Measurements from ENCODE around the gene SLC6A1.

The SLC6A1 gene

DNA sequence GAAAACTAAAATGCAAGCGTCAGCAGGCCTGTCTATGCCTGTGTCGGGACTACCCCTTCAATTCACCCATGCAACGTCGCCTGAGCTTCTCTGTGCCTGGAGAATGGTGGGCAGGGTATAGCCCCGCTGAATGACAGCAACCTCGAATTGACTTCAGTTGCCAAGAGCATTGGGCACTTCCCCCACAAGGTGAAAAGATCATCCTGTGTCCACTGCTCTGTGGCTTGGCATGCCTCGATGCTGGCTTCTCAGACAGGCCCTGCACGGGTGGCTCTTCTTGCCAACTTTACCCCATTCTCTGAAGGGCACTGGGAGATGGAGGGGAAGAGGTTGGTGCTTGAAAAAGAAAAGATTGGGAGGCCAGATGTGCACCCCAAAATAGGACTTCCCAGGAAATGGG, 3.3 kb downstream of the SLC6A1 start:
- TF ChIP-seq, protein P1, sequence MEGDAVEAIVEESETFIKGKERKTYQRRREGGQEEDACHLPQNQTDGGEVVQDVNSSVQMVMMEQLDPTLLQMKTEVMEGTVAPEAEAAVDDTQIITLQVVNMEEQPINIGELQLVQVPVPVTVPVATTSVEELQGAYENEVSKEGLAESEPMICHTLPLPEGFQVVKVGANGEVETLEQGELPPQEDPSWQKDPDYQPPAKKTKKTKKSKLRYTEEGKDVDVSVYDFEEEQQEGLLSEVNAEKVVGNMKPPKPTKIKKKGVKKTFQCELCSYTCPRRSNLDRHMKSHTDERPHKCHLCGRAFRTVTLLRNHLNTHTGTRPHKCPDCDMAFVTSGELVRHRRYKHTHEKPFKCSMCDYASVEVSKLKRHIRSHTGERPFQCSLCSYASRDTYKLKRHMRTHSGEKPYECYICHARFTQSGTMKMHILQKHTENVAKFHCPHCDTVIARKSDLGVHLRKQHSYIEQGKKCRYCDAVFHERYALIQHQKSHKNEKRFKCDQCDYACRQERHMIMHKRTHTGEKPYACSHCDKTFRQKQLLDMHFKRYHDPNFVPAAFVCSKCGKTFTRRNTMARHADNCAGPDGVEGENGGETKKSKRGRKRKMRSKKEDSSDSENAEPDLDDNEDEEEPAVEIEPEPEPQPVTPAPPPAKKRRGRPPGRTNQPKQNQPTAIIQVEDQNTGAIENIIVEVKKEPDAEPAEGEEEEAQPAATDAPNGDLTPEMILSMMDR (IDR thresholded peaks at IDR 0.05; ENCODE audit: insufficient read depth, low read length, poor library complexity, severe bottlenecking) = no peak
- no peak for DNase-seq (ENCODE audit: extremely low read depth, insufficient read length)

GRCh38 chr3:10996345-10997013, 3.9 kb downstream of the SLC6A1 start:
- Histone ChIP-seq H3K4me3 (replicated peaks; ENCODE audit: low read depth, low read length) (no peak overlapping the region), H3K36me3 (ENCODE audit: control insufficient read depth, insufficient read depth, low read length) (no peaks in the 10 kb centered on the region), H3K27me3 (replicated peaks; ENCODE audit: control insufficient read depth, insufficient read depth, low read length) (peaks cover 2% of the 10 kb centered on the region; the same call in 1 of the 2 replicates)
- TF ChIP-seq, protein P1 (IDR thresholded peaks at IDR 0.05; ENCODE audit: insufficient read depth, low read length, poor library complexity, severe bottlenecking) = no peak
- DNase-seq (ENCODE audit: extremely low read depth, insufficient read length) = no peak

More for the DNA sequence above, 3.3 kb downstream of the SLC6A1 start:
- Histone ChIP-seq H3K4me3 (replicated peaks; ENCODE audit: low read depth, low read length) (no peak overlapping the region), H3K27me3 (replicated peaks; ENCODE audit: control insufficient read depth, insufficient read depth, low read length) (peaks cover 2% of the 10 kb centered on the region; the same call in 1 of the 2 replicates), H3K36me3 (ENCODE audit: control insufficient read depth, insufficient read depth, low read length) (no peaks in the 10 kb centered on the region)

DNA sequence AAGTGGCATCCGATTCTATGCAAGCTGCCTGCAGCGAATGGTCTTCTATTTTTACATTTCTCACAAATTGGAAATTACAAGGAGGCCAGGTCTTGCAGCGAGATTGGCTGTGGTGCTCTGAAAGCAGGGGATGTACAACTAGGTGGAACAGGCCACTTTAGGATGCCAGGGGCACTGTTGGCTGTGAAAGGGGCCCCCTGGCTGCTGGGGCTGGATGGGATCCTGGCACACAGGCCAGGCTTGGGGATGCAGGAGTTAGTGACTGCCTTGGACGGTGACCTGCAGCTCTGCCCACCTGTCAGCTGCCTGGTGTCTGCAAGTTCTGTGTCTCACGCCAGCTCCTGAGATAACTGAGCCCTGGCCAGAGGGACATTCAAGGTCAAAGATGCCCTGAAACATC, 4.6 kb downstream of the SLC6A1 start:
- Histone ChIP-seq H3K27me3 (replicated peaks; ENCODE audit: control insufficient read depth, insufficient read depth, low read length) (peaks cover 2% of the 10 kb centered on the region; the same call in 1 of the 2 replicates), H3K36me3 (ENCODE audit: control insufficient read depth, insufficient read depth, low read length) (no peaks in the 10 kb centered on the region), H3K4me3 (replicated peaks; ENCODE audit: low read depth, low read length) (no peak overlapping the region)
- DNase-seq (ENCODE audit: extremely low read depth, insufficient read length) = no peak
- TF ChIP-seq, protein P1 (IDR thresholded peaks at IDR 0.05; ENCODE audit: insufficient read depth, low read length, poor library complexity, severe bottlenecking) = no peak

- no peak for DNase-seq (ENCODE audit: extremely low read depth, insufficient read length)
- no peak overlapping the region for H3K4me3 ChIP-seq (replicated peaks; ENCODE audit: low read depth, low read length)
- H3K27me3 ChIP-seq (replicated peaks; ENCODE audit: control insufficient read depth, insufficient read depth, low read length) = peaks cover 2% of the 10 kb centered on the region; the same call in 1 of the 2 replicates
- TF ChIP-seq, protein P1 (IDR thresholded peaks at IDR 0.05; ENCODE audit: insufficient read depth, low read length, poor library complexity, severe bottlenecking) = no peak
- no peaks in the 10 kb centered on the region for H3K36me3 ChIP-seq (ENCODE audit: control insufficient read depth, insufficient read depth, low read length)
Measured at GRCh38 chr3:10998542-10998941, 6.0 kb downstream of the SLC6A1 start.

DNA sequence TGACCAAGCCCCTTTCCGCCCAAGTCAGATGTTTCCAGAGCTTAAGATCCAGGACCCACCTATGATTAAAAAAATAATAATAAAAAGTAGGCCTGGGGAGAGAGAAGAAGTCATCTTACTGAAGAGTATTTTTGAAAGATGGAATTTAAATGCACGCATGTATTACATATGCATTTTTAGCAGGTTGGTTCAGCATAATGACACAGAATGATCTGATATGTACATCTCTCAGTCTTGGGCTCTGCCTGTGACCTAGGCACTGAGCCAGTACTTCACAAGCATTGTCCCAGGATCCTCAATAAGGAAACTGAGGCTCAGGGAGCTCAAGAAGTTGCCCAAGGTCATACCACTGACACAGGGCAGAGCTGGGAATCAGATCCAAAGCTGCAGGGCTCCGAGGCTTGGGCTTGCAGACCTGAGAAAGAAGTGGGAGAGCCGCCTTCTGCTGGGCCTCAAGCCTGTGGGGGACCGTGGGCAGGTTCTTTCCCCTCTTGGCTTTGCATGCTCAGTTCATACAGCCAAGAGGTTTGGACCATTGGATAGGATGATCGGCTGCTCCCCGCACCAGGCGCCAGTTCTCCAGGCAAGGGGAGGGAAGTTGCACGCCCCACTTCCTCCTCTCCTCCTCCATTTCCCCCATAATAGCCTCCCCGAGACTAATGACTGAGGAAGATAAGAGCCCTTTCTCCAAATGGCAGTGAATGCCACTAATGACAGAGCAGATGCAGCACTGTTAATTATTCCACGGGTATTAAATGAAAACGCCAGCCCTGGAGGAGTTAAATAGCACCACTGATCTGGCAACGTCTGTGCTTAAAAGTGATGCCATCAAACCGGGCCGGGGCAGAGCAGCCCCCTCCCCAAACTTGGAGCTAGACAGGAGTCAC, 6.9 kb downstream of the SLC6A1 start:
- no peak for DNase-seq (ENCODE audit: extremely low read depth, insufficient read length)
- no peaks in the 10 kb centered on the region for H3K36me3 ChIP-seq (ENCODE audit: control insufficient read depth, insufficient read depth, low read length)
- TF ChIP-seq, protein P1 (IDR thresholded peaks at IDR 0.05; ENCODE audit: insufficient read depth, low read length, poor library complexity, severe bottlenecking) = no peak
- peaks cover 2% of the 10 kb centered on the region; the same call in 1 of the 2 replicates for H3K27me3 ChIP-seq (replicated peaks; ENCODE audit: control insufficient read depth, insufficient read depth, low read length)
- no peak overlapping the region for H3K4me3 ChIP-seq (replicated peaks; ENCODE audit: low read depth, low read length)
